HepG2 (cell line): ENCODE measurements around the gene AGXT. TPM values are rescaled to one million over a fixed set of nuclear protein-coding genes. Genes with fewer than 3 reads are reported as not detected.

Experiments
- AHDC1 ChIP-seq: sonication (generic); formaldehyde crosslinking; IDR thresholded peaks from 2 replicates; pipeline ENCODE4 v1.5.1; 2020; ENCODE audit warnings: mild to moderate bottlenecking, missing genetic modification reagents, borderline replicate concordance
- CREBL2 ChIP-seq: sonication (generic); formaldehyde crosslinking; IDR thresholded peaks from 2 replicates; pipeline ENCODE4 v1.8.1; 2023; ENCODE audit warnings: missing genetic modification reagents, mild to moderate bottlenecking, borderline replicate concordance
- GMEB1 ChIP-seq: sonication (generic); formaldehyde crosslinking; IDR thresholded peaks from 2 replicates; pipeline ENCODE4 v1.5.1; 2020; ENCODE audit warnings: missing genetic modification reagents, mild to moderate bottlenecking, borderline replicate concordance
- HDAC6 ChIP-seq: fragments of 200-600 bp; sonication (generic); IDR thresholded peaks from 2 replicates; pipeline ENCODE4 v1.7.0; 2017; ENCODE audit warnings: mild to moderate bottlenecking, antibody characterized with exemption, low read length, low read depth
- HMGA1 ChIP-seq: sonication (generic); formaldehyde crosslinking; conservative IDR thresholded peaks from 2 replicates; pipeline ENCODE4 v1.4.0; 2020; ENCODE audit warnings: missing genetic modification reagents
- HNF1B ChIP-seq: sonication (generic); formaldehyde crosslinking; IDR thresholded peaks from 2 replicates; pipeline ENCODE4 v1.5.1; 2020; ENCODE audit warnings: mild to moderate bottlenecking, moderate library complexity, missing genetic modification reagents
- NFE2L1 ChIP-seq: sonication (generic); formaldehyde crosslinking; IDR thresholded peaks from 2 replicates; pipeline ENCODE4 v1.4.0; 2020; ENCODE audit warnings: missing genetic modification reagents, mild to moderate bottlenecking, borderline replicate concordance
- RNF2 ChIP-seq: fragments of 450-650 bp; conservative IDR thresholded peaks from 2 replicates; pipeline ENCODE4 v1.6.1; 2016; ENCODE audit warnings: low read depth
- SIN3A ChIP-seq: IDR thresholded peaks from 2 replicates; pipeline ENCODE4 v1.6.1; 2011; ENCODE audit warnings: low read depth, mild to moderate bottlenecking, control low read depth, low read length, borderline replicate concordance
- SMARCC2 ChIP-seq: fragments of 450-650 bp; IDR thresholded peaks from 2 replicates; pipeline ENCODE4 v1.6.1; 2017; ENCODE audit warnings: antibody characterized with exemption, mild to moderate bottlenecking
- SNAI1 ChIP-seq: sonication (generic); formaldehyde crosslinking; IDR thresholded peaks from 2 replicates; pipeline ENCODE4 v1.5.0; 2020; ENCODE audit warnings: mild to moderate bottlenecking, missing genetic modification reagents, borderline replicate concordance
- SP5 ChIP-seq: IDR thresholded peaks from 2 replicates; pipeline ENCODE4 v1.6.1; 2016; ENCODE audit warnings: low read depth, borderline replicate concordance
- SRSF1 ChIP-seq: fragments of 200-400 bp; formaldehyde crosslinking; optimal IDR thresholded peaks from 2 replicates; pipeline ENCODE3; 2017; ENCODE audit warnings: mild to moderate bottlenecking, low read depth, low read length, moderate library complexity
- ZNF143 ChIP-seq: sonication (generic); formaldehyde crosslinking; IDR thresholded peaks from 2 replicates; pipeline ENCODE4 v1.4.0; 2020; ENCODE audit warnings: missing genetic modification reagents
- ZNF556 ChIP-seq: sonication (generic); formaldehyde crosslinking; IDR thresholded peaks from 2 replicates; pipeline ENCODE4 v1.4.0; 2020; ENCODE audit warnings: mild to moderate bottlenecking, missing genetic modification reagents, borderline replicate concordance
- ZSCAN20 ChIP-seq: sonication (generic); formaldehyde crosslinking; IDR thresholded peaks from 2 replicates; pipeline ENCODE4 v1.4.0; 2020; ENCODE audit warnings: missing genetic modification reagents, mild to moderate bottlenecking, borderline replicate concordance
- ZSCAN22 ChIP-seq: sonication (generic); formaldehyde crosslinking; IDR thresholded peaks from 2 replicates; pipeline ENCODE4 v1.4.0; 2020; ENCODE audit warnings: mild to moderate bottlenecking, missing genetic modification reagents
- polyA plus RNA-seq, 8 experiments: library from polyadenylated mRNA; depleted of rRNA in 3 of 8; stranded (reverse) in 7 of 8; unstranded in 1 of 8; fragments of >200 nt; fragmentation: Illumina TruSeq in 4 of 8; extraction: Trizol in 4 of 8; gene quantifications; 2 replicates each; pipeline versions ENCODE4 v1.2.1 to v1.2.3, GENCODE V29; 2011 to 2016; ENCODE audit warnings: low read depth in 4 of 8, missing spikeins in 1 of 8, mixed read lengths in 1 of 8; ENCODE audit not compliant: insufficient read depth in 1 of 8
- total RNA-seq, 5 experiments: library from RNA; depleted of rRNA; stranded (reverse); fragments of >200 nt; fragmentation: Illumina TruSeq; extraction: Trizol; gene quantifications; 2 replicates each; pipeline ENCODE4 v1.2.3, GENCODE V29; 2016; ENCODE audit warnings: low read depth in 1 of 5

Gene AGXT
- total and polyA plus RNA-seq, 2 of the 13 experiments (the other 11 are each of a cell fraction or from before 2014, with no cell fraction given): 41.9 to 96.1 TPM

- TF ChIP-seq GMEB1 (CRISPR knock-in tag): peak; percentile 74
- peak; percentile 64; the same call in 1 of the 2 replicates for TF ChIP-seq SIN3A
- TF ChIP-seq RNF2: peak; percentile 99
- peak; percentile 89 for TF ChIP-seq AHDC1 (CRISPR knock-in tag)
- TF ChIP-seq SP5 (CRISPR knock-in tag): peak; percentile 79
- TF ChIP-seq ZNF143: peak; percentile 71
- TF ChIP-seq HMGA1 (CRISPR knock-in tag): no peak
- TF ChIP-seq HDAC6: no peak
- peak; percentile 91; the same call in 1 of the 2 replicates for TF ChIP-seq ZNF556 (CRISPR knock-in tag)
- peak; percentile 14 for TF ChIP-seq SRSF1
- no peak for TF ChIP-seq SMARCC2
- no peak for TF ChIP-seq NFE2L1 (CRISPR knock-in tag)
- peak; percentile 65; the same call in 1 of the 2 replicates for TF ChIP-seq CREBL2 (CRISPR knock-in tag)
- no peak for TF ChIP-seq ZSCAN22 (CRISPR knock-in tag)
- TF ChIP-seq SNAI1 (CRISPR knock-in tag): peak; percentile 99
- TF ChIP-seq ZSCAN20: 0 out of 2 replicates have a peak, but pooled peaks have one; percentile 61
- TF ChIP-seq HNF1B: peak; percentile 96
These were observed 11.3 kb upstream of the AGXT start (continued) for GRCh38 chr2:240857039-240858008.
